Hematopoietic multipotent progenitor cell treated with erythropoietin and hydrocortisone succinate and interleukin-3 and kit ligand, for 4 days (in vitro differentiated cells): ENCODE results near the gene CSNK1G3.
"Not testable (repeated sequence)": the region's sequence is repeated elsewhere in the genome, so short reads cannot be mapped to it uniquely, and the experiment has no call there.

Experiments
- DNase-seq: peaks from one replicate; pipeline ENCODE4 v3.0.0-alpha.2; 2015

CSNK1G3 gene

GRCh38 chr5:123561230-123561629, 49.3 kb downstream of the CSNK1G3 start:
- no peak for DNase-seq

DNA sequence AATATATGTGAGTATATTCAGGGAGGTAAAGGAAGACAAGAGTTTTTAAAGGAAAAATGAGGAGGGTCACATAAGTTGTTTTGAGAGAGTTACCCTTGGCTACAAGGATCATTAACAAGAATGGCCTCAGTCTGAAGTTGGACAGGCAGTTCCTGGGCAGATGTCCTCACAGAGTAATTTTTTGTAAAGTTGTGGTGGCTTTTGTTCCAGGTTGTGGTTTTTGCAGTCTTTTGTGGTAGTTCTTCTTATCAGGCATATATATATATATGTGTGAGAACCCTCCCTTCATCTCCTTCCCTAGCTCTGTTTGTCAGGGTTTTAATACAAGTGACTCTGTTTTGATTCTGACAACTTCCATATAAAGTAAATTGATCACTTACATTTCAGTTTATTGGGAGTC, 60.0 kb downstream of the CSNK1G3 start:
- DNase-seq = peak; percentile 76

- no peak for DNase-seq
Measured at GRCh38 chr5:123578390-123578789, 66.4 kb downstream of the CSNK1G3 start.

DNA sequence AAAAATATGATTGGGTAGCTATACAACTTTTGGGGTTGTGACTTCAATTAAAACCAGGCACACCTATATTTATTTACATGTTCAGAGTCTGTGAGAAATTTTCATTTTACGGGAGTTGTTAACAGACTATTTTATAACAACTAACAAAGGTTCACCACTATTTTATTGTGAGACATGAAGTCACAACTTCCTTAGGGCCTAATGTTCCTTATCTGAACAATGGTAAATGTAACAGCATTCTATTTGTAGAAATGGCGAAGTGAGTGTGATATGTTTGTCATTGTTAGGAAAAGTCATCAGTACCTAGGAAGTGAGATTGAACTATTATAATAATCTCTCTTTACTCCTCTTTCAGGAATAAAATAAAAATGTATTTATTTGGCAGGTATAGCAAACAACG, 67.4 kb downstream of the CSNK1G3 start:
- no peak for DNase-seq

GRCh38 chr5:123582550-123583285, 70.7 kb downstream of the CSNK1G3 start:
- DNase-seq = peak; percentile 33

- DNase-seq = no peak
Measured at GRCh38 chr5:123585871-123586270, 73.9 kb downstream of the CSNK1G3 start.

DNA sequence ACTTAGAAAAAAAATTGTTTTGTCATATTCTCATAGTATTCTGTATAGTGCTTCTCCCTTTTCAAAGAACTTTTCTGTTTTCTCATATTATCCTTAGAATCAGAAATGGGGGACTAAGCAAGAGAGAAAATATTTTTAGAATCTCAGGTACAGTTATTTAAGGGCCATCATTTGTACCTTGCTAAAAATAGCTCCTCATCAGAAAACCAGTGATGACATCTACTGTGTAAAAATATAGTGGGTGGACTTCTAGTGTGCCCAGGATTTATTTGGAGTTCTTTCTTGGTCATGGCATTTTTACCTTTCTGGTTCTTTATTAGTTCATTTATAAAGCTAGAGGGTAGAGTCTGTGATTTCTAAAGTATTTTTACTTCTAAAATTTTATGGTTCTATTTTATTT, 82.5 kb downstream of the CSNK1G3 start:
- DNase-seq = no peak

- DNase-seq = no peak
Measured at GRCh38 chr5:123597018-123597417, 85.0 kb downstream of the CSNK1G3 start.

- no peak for DNase-seq
Measured at GRCh38 chr5:123598028-123598689, 86.2 kb downstream of the CSNK1G3 start.

DNA sequence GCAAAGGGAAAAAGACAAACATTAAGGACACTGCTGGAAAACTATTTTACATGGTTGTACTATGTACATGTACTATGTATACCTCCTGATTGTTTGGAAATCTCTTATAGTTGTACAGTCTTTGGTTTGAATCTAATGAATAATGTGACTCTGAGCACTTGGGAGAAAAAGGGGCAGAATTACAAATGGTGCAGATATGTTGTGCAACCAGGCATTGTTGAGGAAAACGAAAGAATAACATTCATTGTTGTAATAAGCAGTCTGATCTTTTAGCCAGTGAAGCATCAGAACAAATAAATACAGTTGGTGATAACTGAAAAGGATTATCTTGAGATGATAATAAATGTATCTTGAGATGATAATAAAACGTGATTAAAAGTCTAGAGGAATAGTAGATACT, 87.2 kb downstream of the CSNK1G3 start:
- no peak for DNase-seq

- no peak for DNase-seq
Measured at GRCh38 chr5:123601610-123602009, 89.6 kb downstream of the CSNK1G3 start.

GRCh38 chr5:123605822-123606221, 93.8 kb downstream of the CSNK1G3 start:
- DNase-seq = no peak

GRCh38 chr5:123610209-123610608, 98.2 kb downstream of the CSNK1G3 start:
- DNase-seq = no peak

DNA sequence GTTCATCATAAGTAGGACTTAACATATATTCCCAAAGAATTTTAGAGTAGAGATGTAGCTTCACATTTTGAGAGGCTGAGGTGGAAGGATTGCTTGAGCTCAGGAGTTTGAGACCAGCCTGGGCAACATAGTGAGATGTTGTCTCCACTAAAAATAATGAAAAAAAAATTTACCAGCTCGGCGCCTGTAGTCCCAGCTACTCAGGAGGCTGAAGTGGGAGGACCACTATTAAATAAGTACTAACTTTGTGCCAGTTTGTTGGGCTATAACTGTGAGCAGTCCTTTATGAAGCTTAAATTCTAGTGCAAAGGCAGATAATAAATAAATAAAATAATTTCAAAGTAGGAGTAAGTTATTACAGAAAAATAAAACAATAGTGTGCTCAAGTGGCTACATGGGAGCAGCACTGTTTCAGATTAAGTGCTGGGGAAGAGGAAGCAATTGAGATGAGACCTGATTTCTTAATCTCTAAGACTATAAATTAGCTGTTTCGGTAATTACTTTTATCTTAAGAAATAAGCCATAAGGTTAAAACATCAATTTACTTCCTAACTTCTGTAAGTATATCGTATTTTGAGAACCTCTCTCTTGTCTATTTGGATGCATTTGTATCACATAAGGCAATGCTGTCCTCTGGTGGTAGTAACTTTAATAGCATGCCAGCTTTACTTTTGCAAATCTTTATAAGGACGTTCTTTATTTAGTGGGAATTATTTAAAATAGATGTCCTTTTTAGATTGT, 98.9 kb downstream of the CSNK1G3 start:
- DNase-seq = peak; percentile 83

GRCh38 chr5:123611406-123611709, 99.4 kb downstream of the CSNK1G3 start:
- no peak for DNase-seq

- DNase-seq = no peak
Measured at GRCh38 chr5:123617561-123617960, 105.6 kb downstream of the CSNK1G3 start.

- no peak for DNase-seq
Measured at GRCh38 chr5:123626051-123626450, 114.1 kb downstream of the CSNK1G3 start.

DNA sequence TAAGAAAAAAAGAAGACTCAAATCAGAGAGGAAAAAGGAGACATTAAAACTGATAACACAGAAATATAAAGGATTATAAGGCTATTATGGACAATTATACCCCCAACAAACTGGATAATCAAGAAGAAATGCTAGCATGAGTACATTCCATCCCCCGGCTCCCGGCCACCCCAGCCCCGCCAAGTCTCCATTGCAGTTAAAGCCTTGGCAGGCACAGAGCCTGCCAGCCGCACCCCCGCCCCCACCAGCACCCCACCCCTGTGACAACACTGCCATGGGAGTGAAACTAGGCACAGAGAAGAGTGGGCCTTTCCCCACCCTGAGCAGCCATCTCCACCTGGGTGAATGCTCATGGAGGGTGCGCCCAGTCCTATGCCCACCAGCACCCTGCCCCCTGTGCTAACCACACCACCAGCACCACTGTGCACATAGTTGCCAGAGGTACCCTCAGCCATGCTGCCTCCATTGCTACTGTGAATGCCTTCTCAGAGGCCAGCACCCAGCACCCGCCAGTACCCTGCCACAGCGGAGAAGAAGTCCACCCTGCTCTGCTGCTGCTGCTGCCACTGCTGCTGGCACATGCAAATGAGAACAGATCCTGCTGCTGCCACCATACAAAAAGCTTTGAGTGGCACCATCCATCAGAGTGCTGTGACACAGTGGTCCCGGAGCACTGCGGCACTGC, 117.0 kb downstream of the CSNK1G3 start:
- no peak for DNase-seq

- DNase-seq = no peak
Measured at GRCh38 chr5:123636006-123636405, 124.0 kb downstream of the CSNK1G3 start.

GRCh38 chr5:123637028-123637427, 125.1 kb downstream of the CSNK1G3 start:
- DNase-seq = not testable (repeated sequence)

DNA sequence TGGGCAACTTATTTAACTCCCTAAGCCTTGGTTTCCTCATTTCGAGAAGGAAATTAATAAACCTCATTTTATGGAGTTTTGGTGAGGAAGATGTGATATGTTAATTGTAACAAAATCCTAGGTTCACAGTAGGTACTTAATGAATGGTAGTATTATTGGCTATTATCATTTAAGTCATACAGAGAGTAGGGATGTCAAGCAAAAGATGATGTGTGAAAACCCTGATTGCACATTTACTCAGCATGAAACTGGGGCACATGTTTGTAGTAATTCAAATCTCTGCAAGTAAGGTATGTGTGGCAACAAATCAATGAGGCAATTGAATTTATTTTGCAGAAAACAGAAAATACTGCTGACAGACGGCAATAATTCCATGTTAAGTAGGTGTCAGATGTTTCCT, 127.3 kb downstream of the CSNK1G3 start:
- DNase-seq = no peak

DNA sequence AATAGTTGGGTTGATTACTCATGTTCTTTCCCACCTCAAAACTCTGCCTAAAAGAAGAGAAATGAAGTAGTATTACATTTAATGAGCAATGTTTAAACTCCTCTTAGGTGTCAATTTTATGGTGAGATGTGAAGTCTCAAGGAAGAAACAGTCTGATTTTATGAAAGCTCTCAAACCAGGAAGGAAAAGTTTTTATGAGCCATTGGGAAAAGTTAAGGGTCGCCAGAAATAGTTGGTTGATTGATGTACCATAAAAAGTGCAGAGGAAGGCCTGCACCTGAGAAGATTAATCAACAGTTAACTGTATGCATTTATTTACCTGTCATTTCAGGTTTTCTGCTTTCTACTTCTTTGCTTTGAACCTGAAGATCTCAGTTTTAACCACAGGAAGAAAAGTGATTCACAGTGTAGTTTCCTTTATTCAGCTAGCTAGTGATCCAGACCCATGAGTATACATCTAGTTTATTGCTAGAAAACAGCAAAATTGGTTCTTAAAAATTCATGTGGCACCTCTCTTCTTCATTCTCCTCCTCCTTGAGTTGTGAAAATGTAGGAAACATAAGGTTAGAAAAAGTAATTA, 133.1 kb downstream of the CSNK1G3 start:
- DNase-seq = no peak

- peak; percentile 25 for DNase-seq
Measured at GRCh38 chr5:123647066-123647465, 135.1 kb downstream of the CSNK1G3 start.
